Measurements from ENCODE around the gene KCNAB1. TPM values are rescaled to one million over a fixed set of nuclear protein-coding genes. Genes with fewer than 3 reads are reported as not detected.

Gene KCNAB1
- total RNA-seq, 3 donors from 2014 or later, result 3.9 to 8.3 (median 5.4) TPM

DNA sequence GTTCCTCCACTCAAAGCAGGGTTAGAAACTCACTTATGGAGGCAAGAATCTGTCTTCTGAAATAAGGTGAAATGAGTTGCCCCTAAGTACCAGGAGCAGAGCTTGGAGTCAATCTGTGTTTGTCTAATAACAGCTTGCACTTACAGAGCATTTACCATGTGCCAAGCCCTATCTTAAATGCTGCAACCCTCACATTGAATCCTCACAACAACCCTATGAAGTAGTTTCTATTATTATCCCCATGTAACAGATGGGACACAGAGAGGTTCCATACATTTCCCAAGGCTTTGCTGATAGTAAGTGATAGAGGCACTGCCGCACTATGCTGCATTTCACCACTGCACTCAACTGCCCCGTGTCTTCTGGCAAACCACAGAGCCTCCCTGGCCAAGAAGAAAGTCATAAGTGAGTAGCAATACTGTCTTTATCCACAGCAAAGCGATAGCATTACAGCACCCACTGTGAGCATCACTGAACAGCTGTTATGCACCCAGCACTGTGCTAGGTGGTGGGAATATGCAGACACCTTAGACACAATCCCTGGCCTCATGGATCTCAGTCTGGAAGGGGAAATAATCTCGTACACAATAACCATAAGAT is 293.0 kb downstream of the KCNAB1 start:
- intact Hi-C loops (cut with DNase I; ENCODE audit: low total_unique reads), result no loop called here
- no peak for DNase-seq (ENCODE audit: low spot score in 2 of 2)
- H3K36me3 ChIP-seq, result no peaks in the 10 kb centered on the region
- H3K27ac ChIP-seq, result no peak overlapping the region
- no peaks in the 10 kb centered on the region for H3K4me1 ChIP-seq
- TF ChIP-seq POLR2A (IDR thresholded peaks at IDR 0.05), result no peak
- no peak for TF ChIP-seq POLR2AphosphoS5 (IDR thresholded peaks at IDR 0.05)
- TF ChIP-seq, protein P1, sequence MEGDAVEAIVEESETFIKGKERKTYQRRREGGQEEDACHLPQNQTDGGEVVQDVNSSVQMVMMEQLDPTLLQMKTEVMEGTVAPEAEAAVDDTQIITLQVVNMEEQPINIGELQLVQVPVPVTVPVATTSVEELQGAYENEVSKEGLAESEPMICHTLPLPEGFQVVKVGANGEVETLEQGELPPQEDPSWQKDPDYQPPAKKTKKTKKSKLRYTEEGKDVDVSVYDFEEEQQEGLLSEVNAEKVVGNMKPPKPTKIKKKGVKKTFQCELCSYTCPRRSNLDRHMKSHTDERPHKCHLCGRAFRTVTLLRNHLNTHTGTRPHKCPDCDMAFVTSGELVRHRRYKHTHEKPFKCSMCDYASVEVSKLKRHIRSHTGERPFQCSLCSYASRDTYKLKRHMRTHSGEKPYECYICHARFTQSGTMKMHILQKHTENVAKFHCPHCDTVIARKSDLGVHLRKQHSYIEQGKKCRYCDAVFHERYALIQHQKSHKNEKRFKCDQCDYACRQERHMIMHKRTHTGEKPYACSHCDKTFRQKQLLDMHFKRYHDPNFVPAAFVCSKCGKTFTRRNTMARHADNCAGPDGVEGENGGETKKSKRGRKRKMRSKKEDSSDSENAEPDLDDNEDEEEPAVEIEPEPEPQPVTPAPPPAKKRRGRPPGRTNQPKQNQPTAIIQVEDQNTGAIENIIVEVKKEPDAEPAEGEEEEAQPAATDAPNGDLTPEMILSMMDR (IDR thresholded peaks at IDR 0.05), result no peak
- no peaks in the 10 kb centered on the region for H3K9me3 ChIP-seq
- no peak overlapping the region for H3K4me3 ChIP-seq
- no peaks in the 10 kb centered on the region for H3K27me3 ChIP-seq

DNA sequence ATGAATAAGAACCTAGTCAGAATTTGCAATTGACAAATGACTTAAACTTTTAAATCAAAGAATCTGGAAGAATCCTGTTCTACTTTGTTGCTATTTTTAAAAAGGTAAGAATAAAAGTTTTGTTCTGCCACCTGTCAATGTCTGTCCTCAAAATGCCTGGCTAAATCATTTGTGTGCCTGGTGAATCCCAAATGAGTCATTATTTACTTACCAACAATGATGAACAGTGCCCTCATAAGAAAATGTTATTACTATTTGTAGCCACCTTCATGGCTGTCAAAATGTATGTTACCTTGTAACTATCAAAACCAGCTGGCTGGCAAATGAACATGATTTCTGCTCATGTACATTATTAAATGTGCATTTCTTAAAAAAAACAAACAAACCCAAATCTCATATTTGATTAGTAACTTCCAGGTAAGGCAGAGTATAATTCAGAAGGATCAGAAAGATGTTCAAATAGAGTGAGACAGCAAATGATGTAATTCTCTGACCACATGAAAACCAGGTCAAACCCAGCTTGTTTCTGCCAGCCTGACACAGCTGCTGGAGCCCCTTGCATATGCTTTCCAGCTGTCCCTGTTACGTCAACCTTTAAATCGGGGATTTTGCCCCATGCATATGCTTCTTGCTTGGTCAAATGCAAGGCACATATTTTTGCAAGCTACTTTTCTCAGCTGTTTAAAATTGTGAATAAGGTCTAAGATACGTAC is 296.6 kb downstream of the KCNAB1 start:
- intact Hi-C loops (cut with DNase I; ENCODE audit: low total_unique reads), result no loop called here
- H3K36me3 ChIP-seq, result no peaks in the 10 kb centered on the region
- no peaks in the 10 kb centered on the region for H3K9me3 ChIP-seq
- no peak overlapping the region for H3K4me3 ChIP-seq
- TF ChIP-seq, protein P1 (IDR thresholded peaks at IDR 0.05), result no peak
- TF ChIP-seq POLR2AphosphoS5 (IDR thresholded peaks at IDR 0.05), result no peak
- H3K4me1 ChIP-seq, result no peaks in the 10 kb centered on the region
- DNase-seq (ENCODE audit: low spot score in 2 of 2), result no peak
- H3K27ac ChIP-seq, result no peak overlapping the region
- no peaks in the 10 kb centered on the region for H3K27me3 ChIP-seq

DNA sequence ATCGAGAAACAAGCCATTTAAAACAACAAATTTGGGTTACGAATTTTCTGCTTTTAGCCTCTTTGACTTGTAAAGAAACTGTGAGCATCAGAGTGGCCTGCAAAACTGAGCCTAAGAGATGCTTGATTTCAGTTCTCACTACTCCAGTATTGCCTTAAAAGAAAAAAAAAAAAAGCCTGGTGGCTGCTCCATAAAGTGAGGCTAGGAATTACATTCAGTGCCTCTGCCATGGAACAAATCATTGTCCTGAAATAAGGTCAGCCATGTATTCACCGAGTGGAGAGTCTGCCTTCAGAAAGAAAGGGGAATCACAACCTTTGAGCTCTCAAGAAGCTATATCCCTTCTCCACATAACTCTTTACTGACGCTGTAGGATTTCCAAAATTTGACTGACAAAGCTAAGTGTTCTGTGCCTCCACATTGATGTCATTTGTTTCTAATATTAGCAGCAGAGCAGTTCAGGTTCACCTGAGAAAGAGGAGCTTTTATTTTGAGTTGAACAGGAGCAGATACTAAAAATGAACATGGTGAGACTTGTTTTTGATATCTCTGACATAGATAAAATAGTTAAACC is 297.3 kb downstream of the KCNAB1 start:
- Histone ChIP-seq H3K36me3 (no peaks in the 10 kb centered on the region), H3K9me3 (no peaks in the 10 kb centered on the region), H3K4me3 (no peak overlapping the region), H3K27ac (no peak overlapping the region), H3K27me3 (no peaks in the 10 kb centered on the region), H3K4me1 (no peaks in the 10 kb centered on the region)
- TF ChIP-seq POLR2AphosphoS5 (IDR thresholded peaks at IDR 0.05) (no peak), POLR2A (IDR thresholded peaks at IDR 0.05) (no peak)
- TF ChIP-seq, protein P1 (IDR thresholded peaks at IDR 0.05), result no peak
- DNase-seq (ENCODE audit: low spot score in 2 of 2), result no peak
- intact Hi-C loops (cut with DNase I; ENCODE audit: low total_unique reads), result no loop called here

DNA sequence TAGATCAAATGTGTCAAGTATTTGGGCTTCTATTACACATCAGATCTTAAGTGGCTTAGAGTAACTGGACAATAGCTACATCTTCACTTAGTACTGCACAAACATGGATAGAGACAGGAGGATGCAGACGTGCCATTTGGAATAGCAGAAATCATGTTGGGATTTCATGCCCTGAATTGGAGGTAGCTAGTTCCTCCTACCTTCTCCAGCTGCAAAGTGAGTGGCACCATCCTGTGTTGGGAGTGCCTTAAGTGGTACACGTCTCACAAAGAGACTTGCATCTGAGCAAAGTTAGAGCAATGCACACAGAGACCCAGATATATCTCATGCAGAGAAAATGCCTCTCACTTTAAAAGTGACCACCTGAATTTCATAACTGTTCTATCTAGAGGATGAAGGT is 298.1 kb downstream of the KCNAB1 start:
- no peak for DNase-seq (ENCODE audit: low spot score in 2 of 2)
- no peak overlapping the region for H3K4me3 ChIP-seq
- no peak for TF ChIP-seq POLR2A (IDR thresholded peaks at IDR 0.05)
- no peak for TF ChIP-seq POLR2AphosphoS5 (IDR thresholded peaks at IDR 0.05)
- TF ChIP-seq, protein P1 (IDR thresholded peaks at IDR 0.05), result no peak
- H3K4me1 ChIP-seq, result no peaks in the 10 kb centered on the region
- no peak overlapping the region for H3K27ac ChIP-seq
- intact Hi-C loops (cut with DNase I; ENCODE audit: low total_unique reads), result no loop called here
- no peaks in the 10 kb centered on the region for H3K9me3 ChIP-seq
- no peaks in the 10 kb centered on the region for H3K27me3 ChIP-seq
- no peaks in the 10 kb centered on the region for H3K36me3 ChIP-seq

DNA sequence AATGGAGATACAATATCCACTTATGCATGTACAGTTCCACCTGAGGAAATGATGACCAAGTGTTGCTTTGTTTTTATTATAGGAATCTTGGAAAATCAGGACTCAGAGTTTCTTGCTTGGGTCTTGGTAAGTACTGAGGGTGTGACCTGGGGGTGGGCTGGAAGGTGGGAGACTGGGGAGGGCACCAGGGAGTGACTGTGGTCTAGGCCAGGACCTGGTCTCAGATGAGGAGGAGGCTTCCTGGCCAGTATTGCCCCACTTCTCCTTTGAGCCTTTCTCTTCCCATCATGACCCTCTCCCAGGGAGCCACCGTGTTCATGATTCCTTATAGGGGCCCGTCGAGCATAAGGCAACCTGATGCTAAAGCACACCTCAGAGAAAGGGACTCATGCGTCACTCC is 301.2 kb downstream of the KCNAB1 start:
- no peak overlapping the region for H3K27ac ChIP-seq
- DNase-seq (ENCODE audit: low spot score in 2 of 2), result no peak
- H3K27me3 ChIP-seq, result no peaks in the 10 kb centered on the region
- no peak overlapping the region for H3K4me3 ChIP-seq
- no peaks in the 10 kb centered on the region for H3K4me1 ChIP-seq
- intact Hi-C loops (cut with DNase I; ENCODE audit: low total_unique reads), result no loop called here
- no peaks in the 10 kb centered on the region for H3K9me3 ChIP-seq
- H3K36me3 ChIP-seq, result no peaks in the 10 kb centered on the region
- TF ChIP-seq POLR2A (IDR thresholded peaks at IDR 0.05) (no peak), POLR2AphosphoS5 (IDR thresholded peaks at IDR 0.05) (no peak)
- TF ChIP-seq, protein P1 (IDR thresholded peaks at IDR 0.05), result no peak

Measured in breast epithelium (tissue), 4 donors.